NCI-H1092 (cell line): ENCODE data around the gene SPOCD1.
A peak's percentile ranks its signal among the peaks of the same experiment; 100 is the strongest.

ENCODE experiments used
- DNase-seq: peaks from one replicate; lab custom pipeline; 2025; lab: John Stamatoyannopoulos, UW

SPOCD1 gene

DNA sequence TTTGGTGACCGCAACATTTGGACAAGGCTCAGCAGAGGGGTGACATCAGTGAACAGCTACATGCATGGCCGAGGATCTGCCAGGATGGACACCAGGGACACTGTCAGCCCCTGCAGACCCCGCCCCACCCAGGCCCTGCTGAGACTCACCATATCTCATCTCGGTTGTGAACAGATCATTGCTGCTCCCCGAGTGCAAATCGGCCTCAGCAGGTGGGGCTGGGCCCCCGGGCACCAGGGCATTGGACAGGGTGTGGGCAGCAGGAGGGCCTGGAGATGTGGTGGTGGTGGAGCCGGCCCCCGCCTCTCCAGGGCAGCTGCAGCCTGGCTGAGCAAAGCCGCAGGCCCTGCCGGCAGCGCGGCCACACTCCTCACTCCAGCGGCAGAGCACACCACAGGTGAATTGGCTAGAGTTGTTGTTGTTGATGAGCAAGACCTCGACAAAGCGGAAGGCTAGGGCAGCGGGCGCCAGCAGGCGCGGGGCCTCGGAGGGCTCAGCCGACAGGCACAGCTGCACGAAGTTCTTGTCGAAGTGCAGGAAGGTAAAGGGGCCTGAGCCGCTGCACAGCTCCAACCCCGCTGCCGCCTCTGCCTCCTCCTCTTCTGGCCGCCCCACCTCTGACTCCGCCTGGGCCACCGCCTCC lies 59.9 kb downstream of the SPOCD1 start:
- DNase-seq = no peak

DNA sequence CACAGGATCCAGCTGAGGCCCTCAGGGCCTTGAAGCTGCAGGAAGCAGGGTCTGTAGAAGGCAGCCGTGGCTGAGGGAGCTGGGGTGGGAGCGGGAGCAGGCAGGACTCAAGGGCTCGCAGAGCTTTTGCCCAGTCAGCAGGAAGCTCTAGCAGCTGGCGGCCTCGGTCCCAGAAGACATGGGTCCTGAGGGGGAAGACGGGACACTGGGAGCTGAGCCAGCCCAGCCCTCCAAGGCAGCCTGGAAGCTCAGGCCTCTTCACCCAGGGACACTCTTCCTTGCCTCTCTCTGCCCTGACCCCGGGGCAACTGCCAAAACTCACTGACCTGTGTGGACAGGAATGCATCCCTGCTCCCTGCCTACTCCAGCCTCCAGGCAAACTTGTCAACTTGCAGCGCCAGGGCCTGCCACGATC lies 60.6 kb downstream of the SPOCD1 start:
- no peak for DNase-seq

DNA sequence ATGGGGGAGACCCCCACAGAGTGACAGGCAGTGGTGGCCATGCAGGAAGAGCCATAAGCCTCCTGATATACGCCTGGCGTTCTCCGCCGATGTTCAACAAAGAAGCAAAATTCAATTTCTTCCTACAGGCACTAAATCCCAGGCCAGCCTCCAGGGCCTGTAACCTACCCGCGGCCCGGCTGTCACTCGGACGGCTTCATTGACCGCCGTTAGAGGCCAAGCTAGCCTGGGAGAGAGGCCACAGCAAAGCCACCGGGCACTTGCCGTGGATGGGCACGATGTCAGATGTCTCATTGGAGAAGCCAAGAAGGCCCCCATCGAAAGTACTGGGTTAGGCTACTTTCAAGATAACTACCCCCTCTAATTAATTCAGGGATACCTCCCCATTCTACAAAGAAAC lies 61.4 kb downstream of the SPOCD1 start:
- DNase-seq = no peak

- DNase-seq = peak; percentile 80
Observed at GRCh38 chr1:31753707-31754349, 62.0 kb downstream of the SPOCD1 start.

DNA sequence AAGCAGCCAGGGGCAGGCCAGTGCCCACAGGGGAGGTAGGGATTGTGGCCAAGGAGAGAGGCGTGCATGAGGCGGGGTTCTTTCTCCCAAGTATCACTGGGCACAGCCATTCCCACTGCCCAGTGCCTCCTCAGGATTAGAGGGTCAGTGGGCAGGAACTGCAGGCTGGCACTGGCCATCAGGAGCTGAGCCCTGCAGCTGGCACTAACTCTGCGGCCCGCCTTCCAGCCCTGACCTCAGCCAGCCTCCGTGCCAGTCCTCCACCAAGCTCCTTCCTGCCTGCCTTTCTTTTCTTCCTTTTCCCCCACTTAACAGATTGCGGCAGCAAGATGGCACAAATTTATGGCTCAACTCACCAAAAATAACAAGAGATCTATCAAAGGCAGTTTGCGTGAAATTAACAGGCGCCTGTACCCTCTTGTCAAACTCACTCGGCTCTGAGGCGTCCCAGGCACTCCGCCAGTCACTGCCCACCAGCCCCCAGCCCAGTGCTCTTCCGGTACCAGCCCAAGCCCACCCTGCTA lies 62.8 kb downstream of the SPOCD1 start:
- DNase-seq = no peak

- no peak for DNase-seq
Observed at GRCh38 chr1:31752258-31752657, 63.6 kb downstream of the SPOCD1 start.

DNA sequence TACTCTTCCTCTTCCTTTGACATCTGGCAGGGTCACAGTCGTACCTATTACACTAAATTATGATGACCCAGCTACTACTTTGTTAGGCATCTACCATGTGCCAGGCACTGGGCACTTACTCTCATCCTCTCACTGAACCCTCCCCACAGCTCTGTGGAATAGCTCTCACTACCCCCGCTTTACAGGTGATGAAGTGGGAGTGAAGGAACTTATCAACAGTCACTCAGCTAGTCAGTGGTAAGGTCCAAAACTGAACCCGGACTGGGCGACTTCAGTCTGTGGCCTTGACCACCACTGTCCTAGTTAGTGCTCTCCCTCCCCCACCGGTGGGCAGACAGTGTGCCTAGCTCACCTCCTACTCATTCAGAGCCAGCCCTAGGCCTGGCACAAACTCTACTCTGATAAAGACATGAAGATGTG lies 64.0 kb downstream of the SPOCD1 start:
- DNase-seq = no peak

DNA sequence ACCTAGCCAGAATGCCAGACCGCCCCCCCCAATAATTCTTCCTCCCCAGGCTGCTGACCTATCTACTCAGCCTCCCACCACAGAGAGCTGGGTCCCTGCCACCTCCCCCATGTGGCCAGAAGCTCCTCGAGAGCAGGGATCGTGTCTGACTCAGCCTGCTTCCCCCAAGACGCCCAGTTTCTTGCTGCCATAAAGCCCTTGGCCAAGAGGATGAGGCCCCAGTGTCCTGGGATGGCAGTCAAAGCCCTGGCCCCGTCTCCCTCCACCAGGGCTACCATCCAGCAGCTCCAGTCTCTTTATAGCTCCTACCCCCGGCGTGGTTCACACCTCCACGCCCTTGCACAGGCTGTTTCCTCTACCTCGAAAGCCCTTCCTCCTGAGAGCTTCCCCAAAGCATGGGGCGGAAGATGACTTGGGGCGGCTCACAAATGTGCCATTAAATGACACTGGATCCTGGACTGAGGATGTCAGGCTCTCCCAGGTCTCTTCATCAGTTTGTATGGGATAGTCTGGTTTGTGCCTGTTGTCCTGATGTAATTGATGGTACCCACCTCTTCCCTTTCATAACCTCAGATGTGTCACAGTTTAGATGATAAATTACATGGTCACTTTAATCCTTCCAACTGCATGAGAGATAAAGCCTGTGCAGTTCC lies 64.8 kb downstream of the SPOCD1 start:
- DNase-seq = no peak

GRCh38 chr1:31749785-31750735 lies 65.8 kb downstream of the SPOCD1 start:
- DNase-seq = no peak

DNA sequence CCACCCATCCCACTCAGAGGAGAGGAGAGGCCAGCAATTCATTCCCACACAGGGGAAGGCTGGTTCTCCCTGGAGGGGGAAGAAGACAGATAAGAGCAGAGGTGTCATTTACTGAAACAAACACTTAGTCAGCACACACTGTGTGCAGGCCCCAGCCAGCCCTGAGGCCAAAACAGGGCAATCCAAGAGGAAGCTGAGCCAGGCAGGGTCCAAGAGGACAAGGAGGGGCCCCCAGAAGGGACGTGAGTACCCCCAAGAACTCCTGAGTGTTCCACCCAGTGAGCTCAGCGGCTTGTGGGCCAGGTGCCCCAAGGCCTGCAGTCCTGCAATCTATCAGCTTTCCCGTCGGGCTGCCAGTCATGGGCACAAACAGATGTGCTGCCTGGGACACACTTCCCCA lies 67.5 kb downstream of the SPOCD1 start:
- DNase-seq = no peak

- DNase-seq = no peak
Observed at GRCh38 chr1:31747304-31747703, 68.5 kb downstream of the SPOCD1 start.

GRCh38 chr1:31746687-31747086 lies 69.1 kb downstream of the SPOCD1 start:
- DNase-seq = no peak

DNA sequence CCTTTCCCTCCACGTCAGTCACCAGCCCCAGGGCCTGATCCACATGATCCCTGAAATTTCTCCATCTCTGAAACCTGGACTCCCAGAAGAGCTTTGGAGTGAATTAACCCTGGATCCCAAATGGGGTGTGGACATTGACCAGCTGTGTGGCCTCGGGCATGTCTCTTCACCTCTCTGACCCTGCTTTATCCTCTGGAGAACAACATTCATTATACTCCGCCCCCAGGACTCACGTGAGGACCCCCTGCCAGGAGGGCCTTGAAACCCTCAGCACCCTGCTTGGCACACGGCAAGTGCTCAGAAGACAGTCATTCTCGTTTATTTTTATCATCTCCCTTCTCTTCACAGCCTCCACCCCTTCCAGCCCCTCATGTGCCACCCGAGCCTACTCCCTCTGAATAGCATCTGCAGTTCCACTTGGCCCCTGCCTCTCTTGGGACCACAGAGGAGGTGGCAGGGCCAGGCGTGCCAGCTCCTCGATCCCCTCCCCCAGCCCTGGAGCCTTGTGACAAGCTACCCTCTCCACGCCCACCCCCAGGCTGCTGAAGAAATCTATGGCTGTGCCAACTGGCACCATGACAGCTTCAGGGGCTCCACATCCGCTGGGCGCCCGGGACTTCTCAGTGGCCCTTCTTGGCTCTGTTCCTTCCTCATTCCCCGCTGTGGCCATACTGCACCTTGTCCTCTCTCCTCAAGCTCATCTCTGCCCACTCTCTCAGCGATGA lies 69.7 kb downstream of the SPOCD1 start:
- DNase-seq = peak; percentile 32

DNA sequence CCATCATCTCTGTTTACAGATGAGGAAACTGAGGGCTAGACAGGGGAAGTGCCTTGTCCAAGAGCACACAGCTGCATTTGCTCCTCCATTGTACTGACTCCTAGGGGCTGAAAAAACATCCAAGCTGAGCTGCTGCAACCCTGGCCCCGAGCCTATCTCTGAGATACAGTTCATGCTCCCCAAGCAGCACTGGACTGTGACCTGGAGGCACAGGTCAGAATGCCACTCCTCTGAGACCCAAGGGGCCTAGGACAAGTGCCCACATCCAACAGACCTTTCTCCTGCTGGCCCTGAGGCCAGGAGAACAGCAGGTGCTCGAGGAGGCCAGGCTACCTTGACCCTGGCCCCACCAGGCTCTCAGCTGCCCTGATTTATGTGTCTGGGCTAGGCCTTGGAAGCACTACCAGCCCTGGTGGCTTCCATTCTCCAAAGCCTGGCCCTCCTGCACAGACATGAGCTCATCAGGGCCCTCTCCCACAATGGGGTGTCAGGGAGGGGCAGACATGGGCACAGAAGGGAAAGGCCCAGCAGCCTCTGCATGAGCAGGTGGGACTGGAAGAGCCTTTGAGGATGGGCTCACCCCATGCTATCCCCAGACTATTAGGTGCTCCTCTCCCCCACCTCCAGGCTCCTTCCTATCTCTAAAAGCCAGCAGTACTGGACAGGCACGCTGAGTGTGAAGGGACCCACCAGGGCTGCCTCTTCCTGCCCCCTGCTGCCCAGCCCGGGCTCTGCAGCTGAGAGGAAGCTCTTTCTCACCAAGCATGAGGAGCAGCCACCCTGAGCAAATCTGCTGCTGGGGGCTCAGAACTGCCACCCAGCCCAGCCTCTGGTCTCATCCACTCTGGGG lies 70.5 kb downstream of the SPOCD1 start:
- peak; percentile 40 for DNase-seq

- no peak for DNase-seq
Observed at GRCh38 chr1:31744165-31744888, 71.5 kb downstream of the SPOCD1 start.

GRCh38 chr1:31742462-31743212 lies 73.2 kb downstream of the SPOCD1 start:
- no peak for DNase-seq
